IPS-NIHi7 (cell line): Measurements from ENCODE around the gene LILRB5.
"Not testable (repeated sequence)": the region's sequence is repeated elsewhere in the genome, so short reads cannot be mapped to it uniquely, and the experiment has no call there.

ENCODE experiments used
- DNase-seq: peaks from one replicate; pipeline ENCODE4 v3.0.0; 2012; ENCODE audit warnings: mixed read lengths; ENCODE audit errors: extremely low spot score

The LILRB5 gene

DNA sequence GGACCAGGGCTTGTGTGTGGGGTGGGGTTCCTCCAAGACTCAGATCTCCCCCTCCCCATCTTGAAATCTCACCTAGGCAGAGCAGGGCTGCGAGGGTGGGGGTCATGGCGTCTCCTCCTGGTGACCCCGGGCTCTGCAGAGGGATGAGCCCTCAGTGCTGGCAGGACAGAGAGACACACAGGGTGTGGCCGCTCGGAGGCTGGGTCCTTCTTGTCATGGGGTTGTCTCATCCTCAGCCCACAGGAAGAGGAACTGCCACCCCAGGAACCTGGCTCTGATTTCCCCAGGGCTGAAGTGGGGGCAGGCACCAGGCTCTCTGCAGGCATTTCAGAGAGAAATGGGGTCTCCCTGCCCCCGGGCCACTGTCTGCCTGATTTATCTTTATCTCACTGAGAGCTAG, 14.4 kb downstream of the LILRB5 start, which contains the start of gene LILRA6:
Gene LILRA6 (minus strand): TSS at position 145 of the 400 bp plus-strand sequence.
- DNase-seq: not testable (repeated sequence)

DNA sequence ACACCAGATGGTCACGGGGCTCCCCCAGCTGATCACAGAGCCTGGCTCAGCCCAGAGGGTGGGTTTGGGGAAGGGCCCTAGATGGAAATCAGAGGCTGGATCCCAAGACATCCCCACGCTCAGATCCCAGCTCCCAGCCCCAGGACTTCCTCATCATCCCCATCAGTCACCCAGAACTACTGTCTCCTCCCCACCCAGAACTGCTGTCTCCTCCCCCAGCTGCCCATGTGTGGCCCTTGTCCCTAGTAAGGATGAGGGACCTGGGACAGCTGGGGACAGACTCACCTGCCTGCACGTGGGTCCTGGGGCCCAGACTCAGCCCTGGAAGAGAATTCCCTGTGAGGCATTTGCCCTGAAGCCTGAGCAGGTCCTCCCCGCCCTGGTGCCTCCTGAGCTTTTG, 14.8 kb downstream of the LILRB5 start:
- DNase-seq: not testable (repeated sequence)

DNA sequence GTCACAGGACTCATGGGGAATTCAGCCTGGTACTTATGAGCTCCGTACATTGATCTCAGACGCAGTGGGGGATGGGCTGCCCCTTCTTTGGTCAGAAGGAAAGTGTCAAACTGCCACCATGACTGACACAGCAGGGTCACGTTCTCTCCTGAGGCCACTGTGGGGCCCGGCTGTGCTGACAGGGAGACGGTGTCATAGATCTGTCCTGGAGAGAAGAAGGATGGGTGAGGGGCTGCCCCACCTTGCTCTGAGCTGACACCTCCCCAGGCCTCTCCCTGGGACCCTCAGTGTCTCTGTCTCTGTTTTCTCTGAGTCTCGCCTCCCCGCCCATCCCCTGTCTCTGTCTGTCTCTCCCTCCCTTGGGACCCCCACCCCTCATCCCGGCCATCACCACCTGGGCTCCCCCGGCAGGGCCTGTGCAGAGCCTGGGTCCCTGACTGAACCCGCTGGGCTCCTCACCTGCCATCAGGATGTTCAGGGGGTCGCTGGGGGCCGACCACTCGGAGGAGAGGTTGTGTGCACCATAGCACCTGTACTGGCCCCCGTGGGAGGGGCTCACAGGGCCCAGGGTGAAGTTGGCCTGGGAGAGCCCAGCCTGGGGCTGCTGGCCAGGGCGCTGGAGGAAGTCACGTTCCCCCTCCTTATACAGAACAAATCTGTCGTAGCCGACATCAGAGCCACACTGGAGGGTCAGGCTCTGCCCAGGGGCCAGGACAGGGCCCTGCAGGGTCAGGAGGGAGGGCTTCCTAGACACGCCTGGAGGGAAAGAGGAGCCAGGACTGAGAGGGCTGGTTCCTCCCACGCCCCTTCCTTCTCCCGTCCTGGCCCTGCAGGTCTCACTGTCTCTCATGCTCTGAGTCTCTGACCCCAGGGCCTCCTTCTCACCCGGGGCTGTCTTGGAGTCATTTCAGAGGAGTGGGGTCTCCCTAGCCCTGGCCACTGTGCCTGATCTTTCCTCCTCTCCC, 16.4 kb downstream of the LILRB5 start:
- not testable (repeated sequence) for DNase-seq

DNA sequence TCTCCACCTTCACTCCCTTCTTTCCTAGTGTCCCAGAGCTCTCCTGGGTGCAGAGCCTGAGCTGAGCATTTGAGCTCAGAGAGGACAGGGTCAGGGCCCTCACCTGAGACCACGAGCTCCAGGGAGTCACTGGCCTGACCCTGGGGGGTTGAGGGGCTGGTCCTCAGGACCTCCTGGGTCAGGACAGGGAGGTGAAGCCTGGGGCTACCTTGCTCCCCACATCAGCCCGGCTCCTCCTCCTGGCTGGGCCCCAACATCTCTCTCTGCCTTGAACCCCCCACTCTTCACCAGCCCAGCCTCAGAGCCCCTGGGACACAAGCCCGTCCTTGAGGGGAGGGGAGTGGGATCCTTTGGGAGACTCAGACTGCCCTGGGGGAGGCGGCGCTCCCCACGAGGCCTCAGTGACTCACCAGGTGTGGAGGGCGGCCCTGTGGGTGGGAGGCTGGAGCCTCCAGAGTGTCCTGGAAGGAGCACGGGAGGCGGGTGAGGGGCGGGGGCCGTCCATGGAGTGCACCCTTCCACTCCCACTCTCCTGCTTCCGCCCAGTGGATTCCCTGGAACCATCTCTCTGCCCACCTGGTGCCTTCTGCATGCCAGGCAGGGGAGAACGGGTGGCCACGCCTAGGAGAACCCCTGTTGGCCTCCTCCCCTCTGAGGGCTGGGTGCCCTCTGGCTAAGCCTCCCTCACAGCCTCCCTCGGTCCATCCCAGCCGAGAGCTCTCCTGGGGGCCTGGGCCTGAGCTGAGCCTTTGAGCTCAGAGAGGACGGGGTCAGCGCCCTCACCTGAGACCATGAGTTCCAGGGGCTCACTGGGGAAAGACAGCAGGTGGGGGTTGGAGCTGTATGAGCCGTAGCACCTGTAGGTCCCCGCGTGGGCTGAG, 17.3 kb downstream of the LILRB5 start:
- DNase-seq: not testable (repeated sequence)

DNA sequence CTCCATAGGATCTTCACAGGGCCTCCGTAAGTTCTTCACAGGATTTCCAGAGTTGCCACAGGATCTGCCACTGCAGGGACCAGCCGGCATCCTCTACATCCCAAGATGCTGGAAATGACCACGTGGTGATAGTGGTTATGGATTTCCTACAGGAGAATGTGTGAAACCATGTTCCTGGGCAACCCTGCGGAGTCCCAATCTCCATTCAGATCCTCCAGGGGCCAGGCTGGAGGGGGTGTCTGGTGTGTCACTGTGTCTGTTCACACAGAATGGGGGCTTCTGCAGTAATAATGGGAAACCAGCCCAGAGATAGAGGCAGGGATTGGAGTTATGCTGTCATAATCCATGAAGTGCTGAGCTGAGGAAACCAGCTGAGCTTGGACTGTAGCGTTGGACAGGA, 23.1 kb downstream of the LILRB5 start:
- no peak for DNase-seq

DNA sequence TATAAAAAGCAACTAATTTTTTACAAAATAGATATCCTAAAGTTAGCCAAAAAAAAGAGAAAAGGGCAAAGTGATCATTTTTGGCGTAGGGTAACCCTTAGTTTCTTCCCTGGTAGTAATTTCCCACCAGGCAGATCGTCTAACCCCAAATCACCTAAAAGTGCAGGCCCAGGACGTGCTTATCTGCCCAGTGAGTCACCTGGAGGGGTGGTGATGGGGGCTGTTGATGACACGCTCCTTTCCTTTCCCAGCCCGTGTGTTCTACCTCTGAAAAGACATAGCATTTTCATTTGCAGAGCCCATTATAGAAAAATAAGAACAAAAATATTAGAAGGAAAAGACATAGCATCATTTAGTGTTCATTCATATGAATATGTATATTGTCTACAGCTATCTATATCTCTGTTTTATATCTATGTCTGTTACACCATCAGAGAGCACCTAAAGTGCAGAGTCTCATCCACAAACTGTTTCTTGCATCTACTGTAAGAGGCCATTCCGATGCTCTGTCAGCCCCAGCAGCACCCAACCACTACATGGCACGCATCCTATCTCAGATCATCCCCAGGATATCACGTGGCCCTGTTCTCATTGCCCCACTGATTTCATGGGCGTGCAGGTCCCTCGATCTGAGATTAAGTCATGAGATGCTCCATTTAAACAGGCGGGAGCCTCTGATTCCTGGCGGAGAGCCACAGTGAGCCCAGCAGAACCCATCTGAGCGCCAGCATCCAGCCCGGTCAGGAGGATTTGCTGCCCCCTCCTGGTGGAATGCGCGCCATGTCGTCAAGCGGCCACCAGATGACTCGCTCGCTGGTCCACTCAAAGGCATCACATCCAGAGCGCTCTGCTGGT, 25.8 kb downstream of the LILRB5 start:
- DNase-seq: peak; percentile 98

DNA sequence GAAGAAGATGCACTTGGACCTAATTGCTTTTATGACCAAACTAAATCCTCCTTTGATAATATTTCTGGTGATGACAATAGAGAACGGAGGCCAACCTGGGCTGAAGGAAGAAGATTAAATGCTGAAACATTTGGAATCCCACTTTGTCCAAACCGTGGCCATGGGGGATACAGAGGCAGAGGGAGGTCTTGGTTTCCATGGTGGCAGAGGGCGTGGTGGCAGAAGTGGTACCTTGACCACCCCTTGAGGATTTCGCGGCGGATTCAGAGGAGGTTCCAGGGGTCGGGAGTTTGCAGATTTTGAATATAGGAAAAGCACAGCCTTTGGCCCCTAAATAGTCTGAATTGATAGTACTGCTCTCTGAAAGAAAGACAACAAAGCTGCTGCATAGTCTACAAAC, 27.0 kb downstream of the LILRB5 start:
- no peak for DNase-seq

DNA sequence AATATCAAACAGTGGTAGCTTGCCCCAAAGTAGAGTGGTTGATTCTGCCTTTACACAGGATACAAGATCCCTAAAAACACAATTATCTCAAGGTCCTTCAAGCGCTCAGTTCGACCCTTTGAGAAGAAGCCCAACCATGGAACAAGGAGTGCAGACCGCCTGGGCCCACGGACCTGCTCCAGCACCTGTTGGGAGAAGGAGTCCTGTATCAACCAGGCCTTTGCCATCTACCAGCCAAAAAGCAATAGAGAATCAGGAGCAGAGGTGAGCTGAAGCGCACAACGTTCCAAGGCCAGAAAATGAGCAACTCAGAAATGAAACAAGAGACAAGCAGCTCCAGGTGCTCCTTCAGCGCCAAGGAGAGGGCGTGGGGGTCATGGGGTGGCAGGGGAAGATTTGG, 27.9 kb downstream of the LILRB5 start:
- DNase-seq: no peak

DNA sequence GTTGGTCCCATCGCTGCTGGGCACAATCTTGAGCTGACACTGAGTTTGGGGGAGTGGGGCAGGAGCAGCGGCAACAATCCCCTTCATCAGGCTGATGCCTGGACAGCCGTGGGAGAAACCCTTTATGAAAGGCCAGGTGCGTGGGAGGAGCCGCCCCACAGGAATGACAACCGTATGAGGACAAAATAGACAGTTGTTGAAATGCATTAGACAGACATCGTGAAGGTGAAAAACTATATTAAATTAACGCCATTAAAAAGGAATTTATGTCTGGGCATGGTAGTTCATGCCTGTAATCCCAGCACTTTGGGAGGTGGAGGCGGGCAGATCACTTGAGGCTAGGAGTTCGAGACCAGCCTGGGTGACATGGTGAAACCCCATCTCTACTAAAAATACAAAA, 32.5 kb downstream of the LILRB5 start:
- not testable (repeated sequence) for DNase-seq

DNA sequence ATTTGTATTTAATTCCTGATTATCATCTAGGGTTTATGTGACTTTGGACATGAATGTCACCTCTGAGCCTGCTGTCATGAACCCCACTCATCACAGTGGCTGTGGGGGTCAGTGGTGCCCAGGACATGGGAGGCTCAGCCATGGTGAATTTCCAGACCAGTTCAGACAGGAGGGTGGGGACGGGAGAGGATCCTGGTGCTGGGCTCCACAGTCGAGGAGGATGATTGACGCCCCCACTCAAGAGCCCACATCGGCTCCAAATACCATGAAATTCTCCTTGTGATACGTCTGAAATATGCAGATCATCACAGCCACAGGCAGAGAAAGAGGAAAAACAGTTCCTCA, 33.2 kb downstream of the LILRB5 start:
- not testable (repeated sequence) for DNase-seq

DNA sequence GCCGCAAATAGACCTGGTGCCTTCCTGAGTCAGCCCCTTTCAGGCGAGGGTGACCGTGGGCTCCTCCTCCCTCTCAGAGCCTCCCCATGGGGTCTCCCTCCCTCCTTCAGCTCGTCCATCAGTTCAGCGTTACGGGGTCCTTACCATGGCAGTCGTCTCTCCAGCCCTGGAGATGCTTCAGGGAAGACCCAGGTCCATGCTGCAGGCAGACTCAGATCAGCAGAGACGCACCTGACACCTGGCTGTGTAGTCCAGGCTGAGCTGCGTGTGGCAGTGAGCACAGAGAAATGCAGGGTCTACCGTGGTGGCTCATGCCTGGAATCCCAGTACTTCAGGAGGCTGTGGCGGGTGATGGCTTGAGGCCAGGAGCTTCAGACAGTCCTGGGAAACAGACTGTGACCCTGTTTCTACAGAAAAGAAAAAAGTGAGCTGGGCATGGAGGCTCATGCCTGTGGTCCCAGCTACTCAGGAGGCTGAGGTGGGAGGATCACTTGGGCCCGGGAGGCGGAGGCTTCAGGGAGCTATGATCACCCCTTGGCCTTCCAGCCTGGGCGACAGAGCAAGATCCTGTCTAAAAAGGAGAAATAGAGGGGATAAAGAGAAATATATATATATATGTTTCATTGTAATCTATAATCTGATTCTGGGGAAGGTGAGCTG, 33.7 kb downstream of the LILRB5 start:
- not testable (repeated sequence) for DNase-seq

DNA sequence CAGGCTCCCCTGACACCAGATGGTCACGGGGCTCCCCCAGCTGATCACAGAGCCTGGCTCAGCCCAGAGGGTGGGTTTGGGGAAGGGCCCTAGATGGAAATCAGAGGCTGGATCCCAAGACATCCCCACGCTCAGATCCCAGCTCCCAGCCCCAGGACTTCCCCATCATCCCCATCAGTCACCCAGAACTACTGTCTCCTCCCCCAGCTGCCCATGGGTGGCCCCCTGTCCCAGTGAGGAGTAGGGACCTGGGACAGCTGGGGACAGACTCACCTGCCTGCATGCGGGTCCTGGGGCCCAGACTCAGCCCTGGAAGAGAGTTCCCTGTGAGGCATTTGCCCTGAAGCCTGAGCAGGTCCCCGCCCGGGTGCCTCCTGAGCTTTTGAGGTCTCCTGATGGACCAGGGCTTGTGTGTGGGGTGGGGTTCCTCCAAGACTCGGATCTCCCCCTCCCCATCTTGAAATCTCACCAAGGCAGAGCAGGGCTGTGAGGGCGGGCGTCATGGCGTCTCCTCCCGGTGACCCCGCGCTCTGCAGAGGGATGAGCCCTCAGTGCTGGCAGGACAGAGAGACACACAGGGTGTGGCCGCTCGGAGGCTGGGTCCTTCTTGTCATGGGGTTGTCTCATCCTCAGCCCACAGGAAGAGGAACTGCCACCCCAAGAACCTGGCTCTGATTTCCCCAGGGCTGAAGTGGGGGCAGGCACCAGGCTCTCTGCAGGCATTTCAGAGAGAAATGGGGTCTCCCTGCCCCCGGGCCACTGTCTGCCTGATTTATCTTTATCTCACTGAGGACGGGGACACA, 34.4 kb downstream of the LILRB5 start, which contains the start of gene LILRB3:
Gene LILRB3 (minus strand): TSS at position 534 of the 803 bp plus-strand sequence. CDS start 31 bp downstream, at position 503.
- not testable (repeated sequence) for DNase-seq

DNA sequence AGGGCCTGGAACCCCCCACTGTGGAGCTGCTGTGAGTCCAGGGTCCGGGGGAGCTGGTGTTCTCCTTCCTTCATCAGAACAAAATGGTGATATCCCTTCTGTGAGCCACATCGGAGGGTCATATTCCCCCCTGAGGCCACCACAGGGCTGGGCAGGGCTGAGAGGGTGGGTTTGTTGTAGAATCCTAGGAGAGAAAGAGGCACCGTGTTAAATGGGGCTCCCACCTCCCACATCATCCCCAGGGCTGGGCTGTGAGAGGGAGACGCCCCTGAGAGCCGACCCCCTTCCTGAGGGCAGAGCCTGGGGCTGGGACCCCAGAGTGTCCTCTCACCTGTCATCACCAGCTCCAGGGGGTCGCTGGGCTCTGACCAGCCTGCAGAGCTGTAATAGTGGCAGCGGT, 35.1 kb downstream of the LILRB5 start:
- not testable (repeated sequence) for DNase-seq

DNA sequence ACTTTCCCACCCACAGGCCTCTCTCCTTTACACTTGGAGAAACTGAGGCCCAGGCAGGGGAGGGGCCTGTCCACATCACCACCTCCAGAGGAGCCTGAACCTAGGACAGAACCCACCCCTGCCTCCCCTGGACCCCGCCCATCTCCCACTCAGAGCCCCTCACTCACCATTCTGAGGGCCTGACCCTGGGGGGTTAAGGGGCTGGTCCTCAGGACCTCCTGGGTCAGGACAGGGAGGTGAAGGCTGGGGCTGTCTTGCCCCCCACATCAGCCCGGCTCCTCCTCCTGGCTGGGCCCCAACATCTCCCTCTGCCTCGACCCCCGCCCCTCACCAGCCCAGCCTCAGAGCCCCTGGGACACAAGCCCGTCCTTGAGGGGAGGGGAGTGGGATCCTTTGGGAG, 37.4 kb downstream of the LILRB5 start:
- not testable (repeated sequence) for DNase-seq

DNA sequence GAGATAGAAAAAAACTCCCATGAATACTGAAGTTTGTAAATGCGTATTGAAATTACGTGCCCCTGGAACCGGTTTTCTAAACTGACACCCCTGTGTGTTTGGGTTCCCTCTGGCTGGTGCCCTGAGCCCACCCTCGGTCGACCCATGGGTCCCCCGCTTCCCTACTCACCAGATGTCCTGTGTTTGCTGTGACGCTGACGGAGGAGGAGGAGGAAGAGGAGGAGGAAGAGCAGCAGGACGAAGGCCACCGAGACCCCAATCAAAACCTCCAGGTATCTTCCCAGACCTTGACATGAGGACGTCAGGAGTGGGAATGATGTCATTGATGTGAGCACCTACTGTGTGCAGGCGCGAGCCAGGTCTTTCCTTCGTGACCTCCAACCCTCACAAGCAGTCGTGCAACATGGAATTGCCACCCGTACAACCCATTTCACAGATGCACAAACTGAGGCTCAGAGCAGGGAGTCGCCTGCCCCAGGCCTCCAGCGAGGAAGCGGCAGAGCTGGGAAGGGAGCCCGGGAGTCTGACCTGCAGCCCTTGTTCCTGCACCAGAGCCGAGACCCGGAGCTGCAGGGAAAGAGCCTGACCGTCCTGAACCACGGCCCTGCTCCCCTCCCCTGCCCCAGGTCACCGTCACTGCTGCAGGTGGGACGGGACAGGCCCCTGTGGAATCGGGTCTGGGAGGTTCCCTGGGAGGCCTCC, 38.0 kb downstream of the LILRB5 start:
- no peak for DNase-seq

DNA sequence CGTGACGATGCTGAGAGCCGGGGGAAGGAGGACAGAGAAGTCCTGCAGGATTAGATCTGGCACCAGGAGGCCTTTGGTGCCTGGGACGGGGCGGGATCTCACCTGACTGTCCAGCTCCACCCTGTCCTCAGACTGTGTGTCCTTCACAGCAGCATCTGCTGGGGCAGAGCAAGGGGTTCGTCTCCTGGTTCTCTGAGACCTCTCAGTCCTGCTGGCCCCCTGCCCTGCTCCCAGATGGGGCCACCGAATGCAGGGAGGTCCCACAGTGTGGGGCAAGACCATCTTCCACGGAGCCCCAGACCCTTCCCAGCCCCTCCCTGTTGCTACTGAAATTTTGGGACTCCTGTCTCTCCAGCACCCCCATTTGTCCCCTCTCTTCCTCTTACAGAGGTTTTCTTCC, 38.8 kb downstream of the LILRB5 start:
- DNase-seq: no peak

DNA sequence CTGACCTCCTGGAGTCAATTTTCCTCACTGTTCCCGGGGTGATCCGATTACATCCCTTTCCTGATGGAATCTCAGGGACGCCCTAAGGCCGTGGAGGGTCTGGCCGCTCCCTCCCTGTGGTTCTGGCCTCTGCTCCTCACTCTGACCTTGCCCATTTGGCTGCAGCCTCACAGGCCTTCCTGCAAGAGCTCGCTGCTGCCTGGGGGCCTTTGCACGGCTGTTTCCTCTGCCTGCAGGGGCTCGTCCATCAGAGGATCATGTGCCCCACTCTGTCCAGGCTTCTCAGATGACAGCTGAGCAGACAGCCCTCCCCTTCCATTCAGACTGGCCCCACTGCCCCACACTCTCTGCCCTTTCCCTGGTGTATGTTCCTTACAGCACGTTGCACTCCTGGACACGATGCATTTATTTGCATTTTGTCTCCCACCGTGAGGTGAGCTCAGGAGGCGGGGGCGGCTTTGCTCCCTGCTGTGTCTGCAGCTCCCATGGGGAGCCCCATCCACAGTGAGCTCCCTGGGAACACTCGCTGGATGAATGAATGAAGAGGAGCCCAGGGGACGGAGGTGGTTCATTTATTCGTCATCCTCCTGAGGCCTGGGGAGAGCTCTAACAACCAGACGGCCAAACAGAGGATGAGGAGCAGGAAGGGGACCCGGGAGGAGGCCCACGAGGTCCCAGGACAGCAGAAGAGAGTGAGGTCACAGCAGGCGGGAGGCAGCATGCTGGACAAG, 39.4 kb downstream of the LILRB5 start:
- not testable (repeated sequence) for DNase-seq

DNA sequence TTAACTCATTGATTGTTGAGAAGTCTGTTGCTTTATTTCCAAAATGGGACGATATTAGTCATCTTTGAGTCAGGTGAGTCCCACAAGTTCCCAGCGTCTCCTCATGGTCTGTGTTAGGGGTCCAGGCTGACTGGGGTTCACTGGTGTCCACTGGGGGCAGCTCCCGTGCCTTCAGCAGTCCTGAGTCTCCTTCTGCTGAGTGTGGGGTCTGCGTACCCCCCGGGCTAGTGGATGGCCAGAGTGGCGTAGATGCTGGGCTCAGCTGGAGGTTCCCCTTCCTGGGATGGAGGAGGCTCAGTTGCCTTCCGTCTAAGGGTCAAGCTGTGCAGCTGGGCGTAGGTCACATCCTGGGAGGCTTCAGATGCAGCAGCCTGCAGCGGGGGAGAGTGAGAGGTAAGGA, 40.2 kb downstream of the LILRB5 start:
- no peak for DNase-seq

DNA sequence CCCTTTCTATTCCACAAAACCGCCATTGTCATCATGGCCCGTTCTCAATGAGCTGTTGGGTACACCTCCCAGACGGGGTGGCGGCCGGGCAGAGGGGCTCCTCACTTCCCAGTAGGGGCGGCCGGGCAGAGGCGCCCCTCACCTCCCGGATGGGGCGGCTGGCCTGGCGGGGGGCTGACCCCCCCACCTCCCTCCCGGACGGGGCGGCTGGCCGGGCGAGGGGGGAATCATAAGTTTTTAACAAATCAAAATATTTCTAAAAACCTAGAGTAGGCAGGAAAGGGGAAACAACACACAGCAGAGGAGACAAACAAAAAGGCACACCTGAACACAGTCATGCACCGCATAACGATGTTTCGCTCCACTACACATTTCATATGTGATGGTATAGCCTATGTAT, 42.3 kb downstream of the LILRB5 start:
- DNase-seq: not testable (repeated sequence)
